Spleen (tissue), 7 donors: ENCODE results near the gene SPHK1.

Experiments used
- CTCF ChIP-seq, 11 experiments: fragments of 200-600 bp in 7 of 11; fragments of 450-650 bp in 4 of 11; sonication (generic) in 4 of 11; IDR thresholded peaks in 8 of 11; conservative IDR thresholded peaks in 3 of 11; 1 replicate in 7 of 11; 2 replicates in 4 of 11; pipeline versions ENCODE4 v1.4.0 to v1.8.0; 2016 to 2021; ENCODE audit warnings: antibody characterized with exemption in 11 of 11, inconsistent platforms in 4 of 11, mild to moderate bottlenecking in 1 of 11
- POLR2AphosphoS5 ChIP-seq, 3 donors: sonication (generic); formaldehyde crosslinking; IDR thresholded peaks; one replicate each; pipeline ENCODE4 v1.5.1; 2017; ENCODE audit warnings: antibody characterized with exemption in 3 of 3
- donor health status: DM: no; HTN: no; CAD: no; lungs with moderate emphysema.
- donor health status: DM: no; HTN: no; CAD: no.
- donor health status: DM: no; HTN: no; CAD: no.

GRCh38 chr17:76417499-76418143 is 33.2 kb downstream of the SPHK1 start:
- TF ChIP-seq POLR2AphosphoS5 (IDR thresholded peaks at IDR 0.05) (no peak), CTCF (IDR thresholded peaks at IDR 0.05 in 8 of 11, conservative IDR thresholded peaks at IDR 0.05 in 3 of 11) (no peak)
